Upper lobe of left lung (tissue), 4 donors: ENCODE measurements around the gene RHOB.

ENCODE experiments used
- CTCF ChIP-seq, 6 experiments: fragments of 450-650 bp in 4 of 6; fragments of 200-600 bp in 2 of 6; sonication (generic) in 2 of 6; IDR thresholded peaks; one replicate each; pipeline ENCODE4 v1.5.1; 2016 to 2019; ENCODE audit warnings: antibody characterized with exemption in 6 of 6
- POLR2AphosphoS5 ChIP-seq, 2 donors: sonication (generic); formaldehyde crosslinking; IDR thresholded peaks; one replicate each; pipeline ENCODE4 v1.5.1; 2017; ENCODE audit warnings: antibody characterized with exemption in 2 of 2

GRCh38 chr2:20443276-20443920 is 3.5 kb upstream of the RHOB start:
- TF ChIP-seq CTCF (IDR thresholded peaks at IDR 0.05) (peak in 5 of 6 experiments; percentile 17 to 47 (median 41)), POLR2AphosphoS5 (IDR thresholded peaks at IDR 0.05) (peak in 1 of 2 donors; percentile 10)
